Stimulated activated memory B cell treated with anti-CD40 and anti-IgM and Interleukin-4, amounts not matched to agents 10 μg/mL and 1 μg/mL and 100 μg/mL, for 72 hours (primary cell): ENCODE results near the gene ZNF239.
A peak's percentile ranks its signal among the peaks of the same experiment; 100 is the strongest.
"Not testable (repeated sequence)": the region's sequence is repeated elsewhere in the genome, so short reads cannot be mapped to it uniquely, and the experiment has no call there.

Source experiments
- ATAC-seq: fragments of 150-1000 bp; cut with Tn5 transposase; 2 replicates; pipeline ENCODE4 v1.10.0; 2021
- H3K27ac Mint-ChIP-seq: one replicate; pipeline ENCODE4 v1.8.0; 2022; ENCODE audit warnings: mild to moderate bottlenecking, mixed read lengths
- H3K27me3 Mint-ChIP-seq: one replicate; pipeline ENCODE4 v1.8.0; 2022; ENCODE audit warnings: mixed read lengths
- H3K36me3 Mint-ChIP-seq: one replicate; pipeline ENCODE4 v1.8.0; 2022; ENCODE audit warnings: mixed read lengths
- H3K4me1 Mint-ChIP-seq: one replicate; pipeline ENCODE4 v1.8.0; 2022; ENCODE audit warnings: mixed read lengths
- H3K4me3 Mint-ChIP-seq: one replicate; pipeline ENCODE4 v1.8.0; 2022; ENCODE audit warnings: mild to moderate bottlenecking, moderate library complexity, mixed read lengths
- H3K9me3 Mint-ChIP-seq: one replicate; pipeline ENCODE4 v1.8.0; 2022; ENCODE audit warnings: mixed read lengths

ZNF239 gene

DNA sequence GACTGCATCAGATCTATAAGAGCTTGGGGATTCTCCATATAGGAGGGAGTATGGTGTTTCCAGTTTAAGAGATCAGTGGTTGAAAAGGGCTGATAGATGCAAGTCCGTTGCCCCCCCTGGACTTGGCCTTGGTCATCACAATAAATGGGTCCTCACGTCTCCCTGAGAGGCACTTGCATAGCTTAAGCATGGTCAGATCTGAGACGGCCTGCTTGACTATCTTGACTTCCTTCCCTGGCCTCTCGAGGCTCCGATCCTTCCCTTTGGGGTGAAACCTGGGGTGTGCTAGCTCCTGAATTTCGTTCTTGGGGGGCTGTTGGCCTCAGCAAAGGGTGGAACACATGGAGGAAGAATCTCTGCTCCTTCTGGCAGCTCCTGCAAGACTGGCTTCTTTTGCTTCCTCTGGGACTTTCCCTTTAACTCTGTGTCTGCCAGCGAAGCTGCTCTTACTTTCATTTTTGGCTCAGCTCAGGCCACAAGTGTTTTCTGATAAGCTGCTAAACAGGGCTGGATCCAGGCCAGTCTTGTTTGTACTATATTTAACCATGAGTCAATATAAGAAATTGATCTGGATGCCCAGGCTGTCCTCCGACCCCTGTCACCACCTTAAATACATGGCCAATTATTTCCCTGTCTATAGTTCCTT lies 20.7 kb upstream of the ZNF239 start:
- Mint-ChIP-seq H3K27me3 (no peaks in the 10 kb centered on the region), H3K27ac (peak overlapping the region; percentile 88), H3K36me3 (peaks cover 10% of the 10 kb centered on the region), H3K4me1 (peaks cover 24% of the 10 kb centered on the region), H3K9me3 (peaks cover 8% of the 10 kb centered on the region), H3K4me3 (peak overlapping the region; percentile 84)
- peak; percentile 91 for ATAC-seq

- ATAC-seq, result no peak
- H3K4me1 Mint-ChIP-seq, result peaks cover 24% of the 10 kb centered on the region
- no peak overlapping the region for H3K27ac Mint-ChIP-seq
- H3K9me3 Mint-ChIP-seq, result peaks cover 8% of the 10 kb centered on the region
- H3K36me3 Mint-ChIP-seq, result peaks cover 10% of the 10 kb centered on the region
- H3K4me3 Mint-ChIP-seq, result no peak overlapping the region
- H3K27me3 Mint-ChIP-seq, result peaks cover 9% of the 10 kb centered on the region
Observed at GRCh38 chr10:43591303-43591904, 17.0 kb upstream of the ZNF239 start.

DNA sequence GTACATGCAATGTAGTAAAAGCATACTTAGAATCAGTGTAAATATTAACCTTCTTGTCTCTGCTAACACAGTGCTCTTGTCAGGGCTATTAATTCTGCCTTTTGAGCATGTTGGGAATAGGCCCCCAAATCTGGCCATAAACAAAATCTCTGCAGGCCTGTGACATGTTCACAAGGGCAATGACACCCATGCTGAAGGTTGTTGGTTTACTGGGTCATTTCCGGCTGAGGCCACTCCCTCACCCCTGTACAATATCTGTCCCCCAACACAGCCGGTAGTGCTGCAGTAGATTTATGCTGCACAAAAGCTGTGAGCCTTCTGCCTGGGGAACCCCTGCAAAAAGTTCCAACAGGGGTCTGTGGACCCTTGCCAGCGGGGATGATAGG lies 12.3 kb upstream of the ZNF239 start:
- not testable (repeated sequence) for H3K27me3 Mint-ChIP-seq, H3K9me3 Mint-ChIP-seq, ATAC-seq, H3K4me3 Mint-ChIP-seq, H3K36me3 Mint-ChIP-seq, H3K27ac Mint-ChIP-seq, H3K4me1 Mint-ChIP-seq

DNA sequence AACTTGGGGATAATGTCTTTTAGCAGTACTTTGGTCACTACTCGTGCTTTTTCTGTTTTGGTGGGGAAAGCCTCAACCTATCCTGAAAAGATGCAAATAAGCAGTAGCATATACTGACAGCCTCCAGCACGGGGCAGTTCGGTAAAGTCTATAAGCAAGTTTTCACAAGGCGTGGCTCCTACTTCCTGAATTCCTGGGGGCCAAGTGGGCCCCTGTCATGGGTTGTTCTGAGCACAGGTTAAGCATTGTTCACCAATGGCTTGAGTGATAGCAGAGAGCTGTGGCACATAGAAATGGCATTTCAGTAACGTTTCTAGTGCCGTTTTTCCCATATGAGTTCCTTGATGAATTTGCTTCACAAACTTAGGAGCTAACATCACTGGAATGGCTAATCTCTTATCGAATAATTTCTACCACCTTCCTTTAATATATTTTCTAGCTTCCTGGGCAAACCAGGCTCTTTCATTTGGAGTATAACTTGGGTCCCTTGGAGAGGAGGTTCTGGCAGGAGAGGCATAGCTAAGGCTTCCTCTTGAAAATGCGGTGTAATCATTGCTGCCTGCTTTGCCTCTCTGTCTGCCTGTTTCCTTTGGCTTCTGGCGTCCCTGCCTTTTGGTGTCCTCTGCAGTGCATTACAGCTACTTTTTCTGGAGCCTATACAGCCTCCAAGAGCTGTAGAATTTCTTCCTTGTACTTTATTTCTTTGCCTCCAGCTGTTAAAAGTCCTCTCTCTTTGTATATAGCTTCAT lies 11.7 kb upstream of the ZNF239 start:
- H3K9me3 Mint-ChIP-seq, result peaks cover 2% of the 10 kb centered on the region
- H3K27me3 Mint-ChIP-seq, result peaks cover 9% of the 10 kb centered on the region
- H3K4me3 Mint-ChIP-seq, result no peak overlapping the region
- no peak for ATAC-seq
- H3K36me3 Mint-ChIP-seq, result no peaks in the 10 kb centered on the region
- H3K27ac Mint-ChIP-seq, result no peak overlapping the region
- no peaks in the 10 kb centered on the region for H3K4me1 Mint-ChIP-seq

DNA sequence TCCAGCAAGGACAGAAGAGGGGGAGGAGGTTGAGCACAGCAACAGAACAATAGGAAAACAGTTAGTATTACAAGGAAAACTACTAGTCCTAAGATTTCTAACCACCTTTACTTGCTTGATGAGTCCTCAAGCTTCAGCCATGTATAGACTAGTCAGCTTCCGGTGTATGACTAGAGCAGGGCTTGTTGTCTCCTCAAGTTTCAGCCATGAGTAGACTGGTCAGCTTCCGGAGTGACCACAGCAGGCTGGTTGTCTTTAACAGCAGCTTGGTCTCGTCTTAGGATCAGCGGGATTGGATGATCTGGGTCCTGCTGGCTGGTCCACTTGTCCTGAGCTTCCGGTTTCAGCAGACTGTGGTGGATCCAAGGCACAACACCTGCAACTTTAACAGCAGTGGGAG lies 10.6 kb upstream of the ZNF239 start:
- Mint-ChIP-seq H3K27ac (no peak overlapping the region), H3K27me3 (peaks cover 9% of the 10 kb centered on the region), H3K4me1 (no peaks in the 10 kb centered on the region), H3K4me3 (no peak overlapping the region), H3K9me3 (no peaks in the 10 kb centered on the region), H3K36me3 (no peaks in the 10 kb centered on the region)
- ATAC-seq, result no peak

- H3K27ac Mint-ChIP-seq, result no peak overlapping the region
- no peaks in the 10 kb centered on the region for H3K9me3 Mint-ChIP-seq
- H3K27me3 Mint-ChIP-seq, result peaks cover 9% of the 10 kb centered on the region
- H3K36me3 Mint-ChIP-seq, result no peaks in the 10 kb centered on the region
- H3K4me1 Mint-ChIP-seq, result no peaks in the 10 kb centered on the region
- no peak for ATAC-seq
- no peak overlapping the region for H3K4me3 Mint-ChIP-seq
Observed at GRCh38 chr10:43584051-43584450, 9.6 kb upstream of the ZNF239 start.

GRCh38 chr10:43576580-43576979 lies 2.2 kb upstream of the ZNF239 start:
- Mint-ChIP-seq H3K4me3 (no peak overlapping the region), H3K27ac (no peak overlapping the region), H3K27me3 (no peaks in the 10 kb centered on the region), H3K9me3 (peaks cover 13% of the 10 kb centered on the region), H3K4me1 (peaks cover 29% of the 10 kb centered on the region), H3K36me3 (peaks cover 7% of the 10 kb centered on the region)
- no peak for ATAC-seq

DNA sequence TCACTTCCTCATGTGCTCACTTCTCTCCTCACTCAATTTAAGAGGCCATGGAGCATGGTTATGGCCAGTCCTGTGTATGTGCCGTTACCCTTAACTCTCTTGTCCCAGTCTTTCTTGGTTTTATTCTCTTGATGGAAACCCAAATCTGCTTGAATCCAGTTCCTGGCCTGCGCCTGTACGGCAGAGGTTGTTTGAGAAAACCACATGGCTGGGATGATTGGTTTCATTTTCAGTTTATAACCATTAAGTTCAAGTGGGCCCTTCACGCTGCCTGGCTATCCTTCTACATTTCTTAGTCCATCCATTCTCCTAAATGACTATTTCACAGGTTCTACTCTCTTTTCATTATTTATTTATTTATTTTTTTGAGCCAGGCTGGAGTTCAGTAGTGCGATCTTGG lies 1.6 kb upstream of the ZNF239 start:
- Mint-ChIP-seq H3K4me3 (peak overlapping the region; percentile 27), H3K4me1 (peaks cover 33% of the 10 kb centered on the region), H3K27me3 (no peaks in the 10 kb centered on the region), H3K36me3 (peaks cover 7% of the 10 kb centered on the region), H3K27ac (peak overlapping the region; percentile 90), H3K9me3 (peaks cover 13% of the 10 kb centered on the region)
- no peak for ATAC-seq

- Mint-ChIP-seq H3K9me3 (peaks cover 13% of the 10 kb centered on the region), H3K36me3 (peaks cover 7% of the 10 kb centered on the region), H3K27me3 (no peaks in the 10 kb centered on the region), H3K4me3 (peak overlapping the region; percentile 93), H3K4me1 (peaks cover 42% of the 10 kb centered on the region), H3K27ac (peak overlapping the region; percentile 90)
- no peak for ATAC-seq
Observed at GRCh38 chr10:43574906-43575305, 490 bp upstream of the ZNF239 start.

GRCh38 chr10:43573250-43574000 lies 991 bp downstream of the ZNF239 start:
- no peaks in the 10 kb centered on the region for H3K27me3 Mint-ChIP-seq
- ATAC-seq, result no peak
- H3K36me3 Mint-ChIP-seq, result peaks cover 7% of the 10 kb centered on the region
- H3K4me3 Mint-ChIP-seq, result peak overlapping the region; percentile 93
- peaks cover 42% of the 10 kb centered on the region for H3K4me1 Mint-ChIP-seq
- peaks cover 13% of the 10 kb centered on the region for H3K9me3 Mint-ChIP-seq
- H3K27ac Mint-ChIP-seq, result peak overlapping the region; percentile 90

DNA sequence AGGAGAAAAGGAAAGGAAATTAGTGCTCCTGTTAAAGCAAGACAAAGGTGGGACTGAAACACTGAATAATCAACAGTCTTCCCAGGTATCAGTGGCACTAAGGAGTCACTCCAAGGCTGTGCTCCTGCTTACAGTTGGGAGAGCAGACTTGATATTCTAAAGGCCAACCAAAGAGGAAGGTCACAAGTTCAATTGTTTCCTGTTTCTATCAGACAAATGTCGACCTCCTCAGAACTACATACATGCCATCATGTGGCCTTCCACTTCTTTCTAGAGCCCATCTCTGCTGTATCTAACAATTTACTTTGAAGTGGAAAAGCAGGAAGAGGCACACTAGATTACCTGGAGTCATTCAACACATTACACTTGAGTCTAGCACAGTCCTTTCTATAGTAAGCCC lies 3.4 kb downstream of the ZNF239 start:
- no peak for ATAC-seq
- no peaks in the 10 kb centered on the region for H3K27me3 Mint-ChIP-seq
- H3K9me3 Mint-ChIP-seq, result peaks cover 10% of the 10 kb centered on the region
- H3K4me1 Mint-ChIP-seq, result peaks cover 35% of the 10 kb centered on the region
- H3K36me3 Mint-ChIP-seq, result peaks cover 8% of the 10 kb centered on the region
- H3K4me3 Mint-ChIP-seq, result no peak overlapping the region
- no peak overlapping the region for H3K27ac Mint-ChIP-seq

DNA sequence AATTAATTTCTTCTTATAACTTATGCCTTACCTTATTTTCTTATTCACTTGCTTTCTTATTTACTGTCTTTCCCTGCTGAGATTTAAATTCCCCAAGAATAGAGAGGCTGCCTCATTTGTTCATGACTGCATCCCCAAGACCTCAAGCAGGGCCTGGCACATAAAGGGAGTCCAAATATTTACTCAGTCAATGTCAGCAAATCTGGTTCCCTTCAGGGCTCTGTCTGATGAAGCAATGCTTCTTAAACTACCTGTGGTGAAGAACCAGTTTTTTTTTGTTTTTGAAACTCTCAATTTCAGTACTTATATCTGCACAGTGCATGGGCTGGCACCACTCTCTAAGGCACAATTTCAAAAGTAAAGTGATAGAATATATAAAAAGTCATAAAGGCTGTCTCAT lies 4.7 kb downstream of the ZNF239 start:
- Mint-ChIP-seq H3K27ac (no peak overlapping the region), H3K4me1 (peaks cover 25% of the 10 kb centered on the region), H3K4me3 (no peak overlapping the region), H3K9me3 (peaks cover 7% of the 10 kb centered on the region), H3K27me3 (no peaks in the 10 kb centered on the region), H3K36me3 (peaks cover 10% of the 10 kb centered on the region)
- ATAC-seq, result no peak

DNA sequence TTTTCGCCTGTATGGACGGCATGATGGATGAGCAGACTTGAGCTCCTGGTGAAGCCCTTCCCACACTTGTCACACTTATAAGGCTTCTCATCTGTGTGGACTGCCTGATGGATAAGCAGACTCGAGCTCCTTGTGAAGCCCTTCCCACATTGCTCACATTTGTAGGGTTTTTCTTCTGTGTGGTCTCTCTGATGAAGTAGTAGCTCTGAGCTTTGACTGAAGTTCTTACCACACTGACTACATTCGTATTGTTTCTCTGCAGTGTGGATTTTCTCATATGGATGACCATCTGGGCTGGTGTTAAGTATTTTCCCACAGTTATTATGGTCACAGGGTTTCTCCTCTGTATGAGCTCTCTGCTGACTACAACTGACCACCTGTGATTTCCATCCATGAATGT lies 17.2 kb downstream of the ZNF239 start:
- H3K4me1 Mint-ChIP-seq, result no peaks in the 10 kb centered on the region
- peaks cover 39% of the 10 kb centered on the region for H3K9me3 Mint-ChIP-seq
- H3K27ac Mint-ChIP-seq, result no peak overlapping the region
- ATAC-seq, result no peak
- H3K27me3 Mint-ChIP-seq, result no peaks in the 10 kb centered on the region
- H3K36me3 Mint-ChIP-seq, result peaks cover 80% of the 10 kb centered on the region
- no peak overlapping the region for H3K4me3 Mint-ChIP-seq

GRCh38 chr10:43543746-43544145 lies 30.7 kb downstream of the ZNF239 start:
- H3K36me3 Mint-ChIP-seq, H3K27ac Mint-ChIP-seq, ATAC-seq, H3K4me3 Mint-ChIP-seq, H3K4me1 Mint-ChIP-seq, H3K27me3 Mint-ChIP-seq: not testable (repeated sequence)
- peaks cover 10% of the 10 kb centered on the region for H3K9me3 Mint-ChIP-seq

GRCh38 chr10:43524434-43525247 lies 49.8 kb downstream of the ZNF239 start:
- H3K27ac Mint-ChIP-seq, result no peak overlapping the region
- no peaks in the 10 kb centered on the region for H3K4me1 Mint-ChIP-seq
- no peak for ATAC-seq
- peaks cover 1% of the 10 kb centered on the region for H3K27me3 Mint-ChIP-seq
- H3K4me3 Mint-ChIP-seq, result no peak overlapping the region
- peaks cover 42% of the 10 kb centered on the region for H3K9me3 Mint-ChIP-seq
- peaks cover 20% of the 10 kb centered on the region for H3K36me3 Mint-ChIP-seq
